ENCODE results near the gene MRPS22. TPM values are rescaled to one million over a fixed set of nuclear protein-coding genes. Genes with fewer than 3 reads are reported as not detected.

MRPS22 gene
- 88.8 TPM for total RNA-seq

- DNase-seq: peak; percentile 94
These were observed at the start of gene MRPS22 for GRCh38 chr3:139343895-139344856. Gene MRPS22, plus strand, starts transcription at chr3:139344020. Its CDS starts 7 bp downstream, at chr3:139344027.

- no peak for DNase-seq
These were observed 48.8 kb upstream of the MRPS22 start for GRCh38 chr3:139295040-139295439.

GRCh38 chr3:139296141-139296718, 47.6 kb upstream of the MRPS22 start:
- DNase-seq: no peak

GRCh38 chr3:139297588-139298311, 46.1 kb upstream of the MRPS22 start:
- DNase-seq: no peak

GRCh38 chr3:139299261-139300132, 44.3 kb upstream of the MRPS22 start:
- DNase-seq: no peak

- DNase-seq: no peak
These were observed 43.4 kb upstream of the MRPS22 start for GRCh38 chr3:139300416-139300815.

GRCh38 chr3:139301183-139301582, 42.6 kb upstream of the MRPS22 start:
- DNase-seq: no peak

- no peak for DNase-seq
These were observed 42.2 kb upstream of the MRPS22 start for GRCh38 chr3:139301654-139302053.

- DNase-seq: no peak
These were observed 41.6 kb upstream of the MRPS22 start for GRCh38 chr3:139302084-139302800.

GRCh38 chr3:139302801-139303113, 41.1 kb upstream of the MRPS22 start:
- DNase-seq: no peak

- DNase-seq: no peak
These were observed 40.6 kb upstream of the MRPS22 start for GRCh38 chr3:139303216-139303615.

GRCh38 chr3:139304383-139304782, 39.4 kb upstream of the MRPS22 start:
- no peak for DNase-seq

- DNase-seq: no peak
These were observed 37.7 kb upstream of the MRPS22 start for GRCh38 chr3:139306078-139306477.

- DNase-seq: no peak
These were observed 36.7 kb upstream of the MRPS22 start for GRCh38 chr3:139307072-139307491.

GRCh38 chr3:139307601-139308555, 35.9 kb upstream of the MRPS22 start:
- no peak for DNase-seq

- no peak for DNase-seq
These were observed 35.3 kb upstream of the MRPS22 start for GRCh38 chr3:139308560-139308959.

GRCh38 chr3:139309061-139309591, 34.7 kb upstream of the MRPS22 start:
- no peak for DNase-seq

- DNase-seq: no peak
These were observed 33.9 kb upstream of the MRPS22 start for GRCh38 chr3:139309880-139310279.

- no peak for DNase-seq
These were observed 33.3 kb upstream of the MRPS22 start for GRCh38 chr3:139310474-139310933.

- no peak for DNase-seq
These were observed 32.3 kb upstream of the MRPS22 start for GRCh38 chr3:139311557-139311956.
